Nephron (organoid): ENCODE results near the gene ROBO1.

Source experiments
- H3K27ac Mint-ChIP-seq, 3 experiments: 2 replicates each; pipeline ENCODE4 v1.8.0; 2020; ENCODE audit warnings: mixed read lengths in 3 of 3, mild to moderate bottlenecking in 2 of 3, moderate library complexity in 1 of 3
- H3K27me3 Mint-ChIP-seq: 2 replicates; pipeline ENCODE4 v1.8.0; 2021; ENCODE audit warnings: low read depth, mild to moderate bottlenecking, moderate library complexity, mixed read lengths
- H3K36me3 Mint-ChIP-seq: 2 replicates; pipeline ENCODE4 v1.8.0; 2020; ENCODE audit warnings: low read depth, mixed read lengths
- H3K4me1 Mint-ChIP-seq: 2 replicates; pipeline ENCODE4 v1.8.0; 2020; ENCODE audit warnings: mixed read lengths
- H3K4me3 Mint-ChIP-seq, 3 experiments: 2 replicates each; pipeline ENCODE4 v1.8.0; 2020; ENCODE audit warnings: mild to moderate bottlenecking in 3 of 3, mixed read lengths in 3 of 3, moderate library complexity in 2 of 3
- H3K9me3 Mint-ChIP-seq: 2 replicates; pipeline ENCODE4 v1.8.0; 2020; ENCODE audit warnings: mixed read lengths
- CTCF ChIP-seq, 3 experiments: fragments of 200-600 bp; sonication (generic); IDR thresholded peaks; one replicate each; pipeline ENCODE4 v1.5.0; 2021; ENCODE audit warnings: antibody characterized with exemption in 3 of 3; ENCODE audit not compliant: unreplicated experiment in 3 of 3

Gene ROBO1

GRCh38 chr3:79361748-79362378, 405.9 kb downstream of the ROBO1 start:
- peak; percentile 81 to 89 (median 87) for TF ChIP-seq CTCF (IDR thresholded peaks at IDR 0.05; ENCODE audit: unreplicated experiment in 3 of 3)
- H3K36me3 Mint-ChIP-seq, result no peaks in the 10 kb centered on the region
- no peaks in the 10 kb centered on the region for H3K27me3 Mint-ChIP-seq
- no peaks in the 10 kb centered on the region for H3K9me3 Mint-ChIP-seq
- H3K4me1 Mint-ChIP-seq, result peaks cover 16% of the 10 kb centered on the region
- no peak overlapping the region for H3K27ac Mint-ChIP-seq
- no peak overlapping the region for H3K4me3 Mint-ChIP-seq

GRCh38 chr3:79358327-79358726, 409.5 kb downstream of the ROBO1 start:
- H3K27me3 Mint-ChIP-seq, result no peaks in the 10 kb centered on the region
- no peaks in the 10 kb centered on the region for H3K9me3 Mint-ChIP-seq
- H3K27ac Mint-ChIP-seq, result peak overlapping the region in 1 of 3 experiments; percentile 9
- H3K4me3 Mint-ChIP-seq, result no peak overlapping the region
- TF ChIP-seq CTCF (IDR thresholded peaks at IDR 0.05; ENCODE audit: unreplicated experiment in 3 of 3), result no peak
- H3K36me3 Mint-ChIP-seq, result no peaks in the 10 kb centered on the region
- H3K4me1 Mint-ChIP-seq, result peaks cover 14% of the 10 kb centered on the region

GRCh38 chr3:79354179-79354688, 413.6 kb downstream of the ROBO1 start:
- Mint-ChIP-seq H3K4me1 (no peaks in the 10 kb centered on the region), H3K4me3 (no peak overlapping the region), H3K27ac (no peak overlapping the region), H3K27me3 (no peaks in the 10 kb centered on the region), H3K36me3 (no peaks in the 10 kb centered on the region), H3K9me3 (no peaks in the 10 kb centered on the region)
- no peak for TF ChIP-seq CTCF (IDR thresholded peaks at IDR 0.05; ENCODE audit: unreplicated experiment in 3 of 3)

GRCh38 chr3:79351699-79352098, 416.1 kb downstream of the ROBO1 start:
- H3K27me3 Mint-ChIP-seq, result no peaks in the 10 kb centered on the region
- no peaks in the 10 kb centered on the region for H3K36me3 Mint-ChIP-seq
- H3K9me3 Mint-ChIP-seq, result no peaks in the 10 kb centered on the region
- H3K27ac Mint-ChIP-seq, result no peak overlapping the region
- no peaks in the 10 kb centered on the region for H3K4me1 Mint-ChIP-seq
- no peak for TF ChIP-seq CTCF (IDR thresholded peaks at IDR 0.05; ENCODE audit: unreplicated experiment in 3 of 3)
- no peak overlapping the region for H3K4me3 Mint-ChIP-seq

- no peak for TF ChIP-seq CTCF (IDR thresholded peaks at IDR 0.05; ENCODE audit: unreplicated experiment in 3 of 3)
- Mint-ChIP-seq H3K4me1 (no peaks in the 10 kb centered on the region), H3K4me3 (no peak overlapping the region), H3K27me3 (no peaks in the 10 kb centered on the region), H3K27ac (no peak overlapping the region), H3K9me3 (no peaks in the 10 kb centered on the region), H3K36me3 (no peaks in the 10 kb centered on the region)
Measured at GRCh38 chr3:79344876-79345871, 422.6 kb downstream of the ROBO1 start.
